Stomach (tissue), 9 donors: ENCODE measurements around the gene RNF208. TPM values are rescaled to one million over a fixed set of nuclear protein-coding genes. Genes with fewer than 3 reads are reported as not detected.

Experiments
- DNase-seq, 2 donors: peaks; one replicate each; pipeline versions ENCODE4 v3.0.0 to v3.0.0-alpha.2; 2013 to 2019
- H3K27ac ChIP-seq, 5 donors: fragments of 200-600 bp in 4 of 5; sonication (generic) in 4 of 5; one replicate each; pipeline ENCODE4 v1.5.1; 2013 to 2019; ENCODE audit warnings: mild to moderate bottlenecking in 1 of 5, moderate library complexity in 1 of 5
- H3K27me3 ChIP-seq, 3 donors: fragments of 200-600 bp; sonication (generic); one replicate each; pipeline ENCODE4 v1.5.1; 2017 to 2019; ENCODE audit warnings: mixed run types in 1 of 3
- H3K36me3 ChIP-seq, 4 donors: fragments of 200-600 bp; sonication (generic); 1 replicate in 3 of 4; 2 replicates in 1 of 4; pipeline ENCODE4 v1.5.1; 2016 to 2019
- H3K4me1 ChIP-seq, 4 donors: fragments of 200-600 bp; sonication (generic); one replicate each; pipeline ENCODE4 v1.5.1; 2016 to 2019
- H3K4me3 ChIP-seq, 4 donors: fragments of 200-600 bp; sonication (generic) in 3 of 4; one replicate each; pipeline ENCODE4 v1.5.1; 2016 to 2019; ENCODE audit warnings: mild to moderate bottlenecking in 1 of 4
- H3K9me3 ChIP-seq, 4 donors: fragments of 200-600 bp; sonication (generic); one replicate each; pipeline ENCODE4 v1.5.1; 2016 to 2019
- CTCF ChIP-seq, 7 experiments: fragments of 450-650 bp in 4 of 7; fragments of 200-600 bp in 3 of 7; sonication (generic) in 3 of 7; IDR thresholded peaks; one replicate each; pipeline ENCODE4 v1.5.1; 2016 to 2019; ENCODE audit warnings: antibody characterized with exemption in 7 of 7, control low read depth in 2 of 7, mild to moderate bottlenecking in 1 of 7
- EP300 ChIP-seq: sonication (generic); formaldehyde crosslinking; IDR thresholded peaks from one replicate; pipeline ENCODE4 v1.6.1; 2017; ENCODE audit warnings: antibody characterized with exemption
- POLR2A ChIP-seq, 4 donors: fragments of 450-650 bp; IDR thresholded peaks; one replicate each; pipeline ENCODE4 v1.6.1; 2016; ENCODE audit warnings: antibody characterized with exemption in 4 of 4, control low read depth in 2 of 4, mild to moderate bottlenecking in 1 of 4, moderate library complexity in 1 of 4
- POLR2AphosphoS5 ChIP-seq, 3 donors: sonication (generic); formaldehyde crosslinking; IDR thresholded peaks; one replicate each; pipeline ENCODE4 v1.6.1; 2016; ENCODE audit warnings: antibody characterized with exemption in 3 of 3
- WGBS, 5 donors: extraction: QIAGEN DNeasy Blood & Tissue Kit in 3 of 5; methylation state at CpG; one replicate each; pipeline versions ENCODE4 v1.1.5 to v1.1.7; 2013 to 2018; 5-methylcytosine and 5-hydroxymethylcytosine counted together
- intact Hi-C: fragments of 100-400 bp; cut with DNase I; formaldehyde crosslinking; loops from one replicate; pipeline ENCODE4 v1.15.1; 2023; ENCODE audit warnings: low total_unique reads
- polyA plus RNA-seq, 3 donors: library from polyadenylated mRNA; stranded (reverse); fragments of 200-250 nt; gene quantifications; one replicate each; pipeline ENCODE4 v1.2.3, GENCODE V29; 2013
- total RNA-seq, 5 donors: library from RNA; depleted of rRNA; stranded (reverse); fragments of >200 nt; gene quantifications; one replicate each; pipeline versions ENCODE4 v1.1.0 to v1.2.3, GENCODE V29; 2014 to 2016
- donor health status: healthy with polysubstance abuse.
- donor health status: Bipolar disorder and iron deficiency.
- donor health status: healthy.

Gene RNF208
- total and polyA plus RNA-seq, 8 donors, result 0.45 to 18.7 (median 11.8) TPM; not detected in 1

GRCh38 chr9:137192448-137192780 is 29.6 kb downstream of the RNF208 start:
- no peaks in the 10 kb centered on the region for H3K27me3 ChIP-seq
- intact Hi-C loops, result no loop called here
- H3K36me3 ChIP-seq, result peaks cover 15 to 31% (median 30%) of the 10 kb centered on the region in 4 donors
- DNase-seq, result no peak
- WGBS, 5 donors, result 70 to 78% (median 75%) methylated on average over 10 of the region's 10 CpGs
- peaks cover 47 to 90% (median 86%) of the 10 kb centered on the region in 4 donors for H3K4me1 ChIP-seq
- H3K4me3 ChIP-seq, result no peak overlapping the region
- TF ChIP-seq EP300, result no peak
- no peak for TF ChIP-seq POLR2A (IDR thresholded peaks at IDR 0.05)
- TF ChIP-seq POLR2AphosphoS5 (IDR thresholded peaks at IDR 0.05), result no peak
- no peak for TF ChIP-seq CTCF (IDR thresholded peaks at IDR 0.05)
- H3K9me3 ChIP-seq, result no peaks in the 10 kb centered on the region
- peak overlapping the region in 4 of 5 donors; percentile 9 to 97 (median 62) for H3K27ac ChIP-seq

- H3K27ac ChIP-seq, result peak overlapping the region; percentile 9 to 97 (median 39)
- no peak for TF ChIP-seq POLR2A (IDR thresholded peaks at IDR 0.05)
- TF ChIP-seq CTCF (IDR thresholded peaks at IDR 0.05), result no peak
- TF ChIP-seq EP300, result no peak
- no peak for TF ChIP-seq POLR2AphosphoS5 (IDR thresholded peaks at IDR 0.05)
- peaks cover 47 to 90% (median 87%) of the 10 kb centered on the region in 4 donors for H3K4me1 ChIP-seq
- intact Hi-C loops, result no loop called here
- no peaks in the 10 kb centered on the region for H3K27me3 ChIP-seq
- H3K9me3 ChIP-seq, result no peaks in the 10 kb centered on the region
- H3K4me3 ChIP-seq, result peak overlapping the region in 1 of 4 donors; percentile 99
- 56 to 81% (median 64%) methylated on average over 17 to 22 of the region's 22 CpGs for WGBS, 5 donors
- DNase-seq, result peak in 1 of 2 donors; percentile 59
- H3K36me3 ChIP-seq, result peaks cover 15 to 36% (median 33%) of the 10 kb centered on the region in 4 donors
These were observed 30.2 kb downstream of the RNF208 start for GRCh38 chr9:137191691-137192447.

GRCh38 chr9:137191245-137191644 is 30.8 kb downstream of the RNF208 start:
- Histone ChIP-seq H3K9me3 (no peaks in the 10 kb centered on the region), H3K4me3 (peak overlapping the region in 1 of 4 donors; percentile 99), H3K27me3 (no peaks in the 10 kb centered on the region), H3K4me1 (peaks cover 49 to 90% (median 87%) of the 10 kb centered on the region in 4 donors), H3K27ac (peak overlapping the region in 4 of 5 donors; percentile 86 to 97 (median 96)), H3K36me3 (peaks cover 15 to 42% (median 38%) of the 10 kb centered on the region in 4 donors)
- TF ChIP-seq POLR2A (IDR thresholded peaks at IDR 0.05), result no peak
- TF ChIP-seq EP300, result no peak
- no peak for TF ChIP-seq CTCF (IDR thresholded peaks at IDR 0.05)
- TF ChIP-seq POLR2AphosphoS5 (IDR thresholded peaks at IDR 0.05), result no peak
- intact Hi-C loops, result no loop called here
- no peak for DNase-seq
- 53 to 82% (median 71%) methylated on average over 3 of the region's 3 CpGs for WGBS, 5 donors

- H3K9me3 ChIP-seq, result no peaks in the 10 kb centered on the region
- intact Hi-C loops, result no loop called here
- peak in 1 of 2 donors; percentile 53 for DNase-seq
- no peaks in the 10 kb centered on the region for H3K27me3 ChIP-seq
- peak overlapping the region in 3 of 4 donors; percentile 96 to 99 (median 98) for H3K4me3 ChIP-seq
- TF ChIP-seq POLR2AphosphoS5 (IDR thresholded peaks at IDR 0.05) (no peak), EP300 (no peak), CTCF (IDR thresholded peaks at IDR 0.05) (no peak), POLR2A (IDR thresholded peaks at IDR 0.05) (no peak)
- peaks cover 21 to 50% (median 46%) of the 10 kb centered on the region in 4 donors for H3K36me3 ChIP-seq
- 29 to 58% (median 46%) methylated on average over 4 to 9 of the region's 9 CpGs for WGBS, 5 donors
- H3K27ac ChIP-seq, result peak overlapping the region; percentile 96 to 97 (median 96)
- peaks cover 49 to 90% (median 87%) of the 10 kb centered on the region in 4 donors for H3K4me1 ChIP-seq
These were observed 31.7 kb downstream of the RNF208 start for GRCh38 chr9:137190315-137190856.
